HG02610 (cell line): ENCODE measurements around the gene GPS1.
A peak's percentile ranks its signal among the peaks of the same experiment; 100 is the strongest.

Experiments
- ATAC-seq: cut with Tn5 transposase; IDR thresholded peaks from one replicate; pipeline ENCODE4 v1.9.1; 2021; ENCODE audit warnings: mild to moderate bottlenecking, moderate library complexity; ENCODE audit not compliant: unreplicated experiment

GPS1 gene

GRCh38 chr17:82051776-82052637, at the start of gene GPS1, which contains the start of gene RFNG:
Gene GPS1, plus strand, starts transcription at chr17:82051898. Its CDS starts 34 bp downstream, at chr17:82051932.
Gene RFNG, minus strand, starts transcription at chr17:82051811. Its CDS starts 45 bp downstream, at chr17:82051766.
- ATAC-seq: peak; percentile 47

GRCh38 chr17:82003411-82004381, 48.0 kb upstream of the GPS1 start:
- no peak for ATAC-seq

GRCh38 chr17:82004517-82005455, 46.9 kb upstream of the GPS1 start:
- ATAC-seq: no peak

- ATAC-seq: no peak
These were observed 45.9 kb upstream of the GPS1 start for GRCh38 chr17:82005701-82006348.

GRCh38 chr17:82006468-82007227, 45.0 kb upstream of the GPS1 start:
- ATAC-seq: no peak

- no peak for ATAC-seq
These were observed 44.5 kb upstream of the GPS1 start for GRCh38 chr17:82007228-82007494.

GRCh38 chr17:82007495-82008257, 44.0 kb upstream of the GPS1 start:
- ATAC-seq: no peak

- ATAC-seq: no peak
These were observed 43.3 kb upstream of the GPS1 start for GRCh38 chr17:82008258-82008940.

- no peak for ATAC-seq
These were observed 42.7 kb upstream of the GPS1 start for GRCh38 chr17:82008941-82009405.

GRCh38 chr17:82009413-82009812, 42.3 kb upstream of the GPS1 start:
- ATAC-seq: no peak

- no peak for ATAC-seq
These were observed 40.8 kb upstream of the GPS1 start for GRCh38 chr17:82010575-82011525.

GRCh38 chr17:82011617-82012187, 40.0 kb upstream of the GPS1 start:
- no peak for ATAC-seq

GRCh38 chr17:82012261-82012639, 39.4 kb upstream of the GPS1 start:
- no peak for ATAC-seq

GRCh38 chr17:82012640-82013295, 38.9 kb upstream of the GPS1 start:
- no peak for ATAC-seq

- no peak for ATAC-seq
These were observed 38.4 kb upstream of the GPS1 start for GRCh38 chr17:82013341-82013740.

GRCh38 chr17:82013772-82014321, 37.9 kb upstream of the GPS1 start:
- ATAC-seq: no peak
